Endothelial cell of umbilical vein (primary cell): ENCODE data around the gene DDHD1. TPM values are rescaled to one million over a fixed set of nuclear protein-coding genes. Genes with fewer than 3 reads are reported as not detected.

Source experiments
- BruUV-seq: library from RNA; stranded (reverse); fragments of 400-500 nt; replicated peaks from 2 replicates; lab custom pipeline; 2021; lab: Mats Ljungman, UMichigan
- CTCF ChIA-PET: fragments of 300-600, 350-600 bp; sonication (Branson Sonifier 250); formaldehyde crosslinking; loops from one replicate; lab custom pipeline; 2021; ENCODE audit warnings: antibody characterized with exemption, inconsistent platforms; lab: Charles Lee
- POLR2A ChIA-PET: fragments of 300-600, 350-600 bp; sonication (Branson Sonifier 250); formaldehyde crosslinking; loops from one replicate; lab custom pipeline; 2021; ENCODE audit warnings: antibody characterized with exemption, inconsistent platforms; lab: Charles Lee
- DNase-seq: peaks from one replicate; pipeline ENCODE4 v3.0.0-alpha.2; 2011; ENCODE audit warnings: low read depth, low spot score
- FAIRE-seq: peaks from 2 replicates; lab custom pipeline; 2011; peaks lifted over from hg19 to GRCh38; lab: Jason Lieb, UNC
- H2AFZ ChIP-seq: 2 replicates; pipeline ENCODE4 v1.6.0; 2012; ENCODE audit warnings: low read depth, low read length, control low read depth, inconsistent platforms
- H3K27ac ChIP-seq: 2 replicates; pipeline ENCODE4 v1.5.1; 2011; ENCODE audit warnings: low read depth, mild to moderate bottlenecking, control low read depth, low read length, moderate library complexity; ENCODE audit not compliant: insufficient read depth
- H3K27me3 ChIP-seq, 2 experiments: 2 replicates each; pipeline versions ENCODE4 v1.6.0 to v1.6.1; 2011; ENCODE audit warnings: low read length in 2 of 2, mixed read lengths in 1 of 2; ENCODE audit not compliant: control insufficient read depth in 2 of 2, insufficient read depth in 2 of 2
- H3K36me3 ChIP-seq, 2 experiments: 2 replicates in 1 of 2; 3 replicates in 1 of 2; pipeline ENCODE4 v1.5.1; 2011; ENCODE audit warnings: low read length in 2 of 2, mild to moderate bottlenecking in 1 of 2, moderate library complexity in 1 of 2; ENCODE audit not compliant: control insufficient read depth in 2 of 2, insufficient read depth in 2 of 2; ENCODE audit errors: extremely low read depth in 1 of 2
- H3K4me1 ChIP-seq: 3 replicates; pipeline ENCODE4 v1.5.1; 2011; ENCODE audit warnings: mild to moderate bottlenecking, low read length; ENCODE audit not compliant: control insufficient read depth, insufficient read depth; ENCODE audit errors: extremely low read depth
- H3K4me2 ChIP-seq: 2 replicates; pipeline ENCODE4 v1.6.1; 2011; ENCODE audit warnings: low read length, control low read depth, mixed read lengths; ENCODE audit not compliant: insufficient read depth
- H3K4me3 ChIP-seq, 3 experiments: fragments of 200-600 bp in 1 of 3; sonication (generic), shearing (Covaris generic) in 1 of 3; replicated peaks in 1 of 3; 2 replicates each; pipeline ENCODE4 v1.5.1; 2011 to 2016; ENCODE audit warnings: control low read depth in 3 of 3, low read length in 3 of 3, mild to moderate bottlenecking in 2 of 3, inconsistent platforms in 1 of 3, low read depth in 1 of 3, moderate library complexity in 1 of 3; ENCODE audit not compliant: insufficient read depth in 1 of 3
- H3K79me2 ChIP-seq: 2 replicates; pipeline ENCODE4 v1.6.0; 2012; ENCODE audit warnings: low read length, inconsistent platforms; ENCODE audit not compliant: control insufficient read depth, insufficient read depth
- H3K9ac ChIP-seq: replicated peaks from 2 replicates; pipeline ENCODE3; 2011; ENCODE audit warnings: low read length, control low read depth; ENCODE audit not compliant: insufficient read depth; ENCODE audit errors: extremely low read depth
- H3K9me1 ChIP-seq: replicated peaks from 3 replicates; pipeline ENCODE4 v1.6.0; 2011; ENCODE audit warnings: mild to moderate bottlenecking, low read length; ENCODE audit not compliant: control insufficient read depth, insufficient read depth; ENCODE audit errors: extremely low read depth
- H3K9me3 ChIP-seq: replicated peaks from 2 replicates; pipeline ENCODE4 v1.5.1; 2012; ENCODE audit warnings: low read length, inconsistent platforms; ENCODE audit not compliant: control insufficient read depth, insufficient read depth
- H4K20me1 ChIP-seq: replicated peaks from 2 replicates; pipeline ENCODE3; 2011; ENCODE audit warnings: mild to moderate bottlenecking, low read length; ENCODE audit not compliant: control insufficient read depth, insufficient read depth; ENCODE audit errors: extremely low read depth
- EZH2 ChIP-seq: IDR thresholded peaks from 2 replicates; pipeline ENCODE4 v1.6.1; 2012; ENCODE audit warnings: borderline replicate concordance, low read depth, mild to moderate bottlenecking, moderate library complexity, low read length, inconsistent platforms; ENCODE audit not compliant: severe bottlenecking
- FOS ChIP-seq: IDR thresholded peaks from 2 replicates; pipeline ENCODE4 v1.6.1; 2011; ENCODE audit warnings: mild to moderate bottlenecking, low read length, moderate library complexity, borderline replicate concordance; ENCODE audit not compliant: insufficient read depth
- GATA2 ChIP-seq: IDR thresholded peaks from 2 replicates; pipeline ENCODE4 v1.7.0; 2011; ENCODE audit warnings: low read depth, mild to moderate bottlenecking, moderate library complexity, mixed read lengths, low read length; ENCODE audit not compliant: insufficient read length, insufficient read depth
- JUN ChIP-seq: IDR thresholded peaks from 2 replicates; pipeline ENCODE4 v1.6.1; 2011; ENCODE audit warnings: borderline replicate concordance, low read depth; ENCODE audit not compliant: insufficient read length, insufficient read depth
- MYC ChIP-seq: IDR thresholded peaks from one replicate; pipeline ENCODE4 v1.6.1; 2011; ENCODE audit warnings: mild to moderate bottlenecking, low read depth, low read length
- POLR2A ChIP-seq: IDR thresholded peaks from 2 replicates; pipeline ENCODE4 v1.6.1; 2012; ENCODE audit warnings: low read depth, mild to moderate bottlenecking, control low read depth, low read length
- POLR2AphosphoS5 ChIP-seq: IDR thresholded peaks from 2 replicates; pipeline ENCODE4 v1.6.1; 2012; ENCODE audit warnings: low read depth, mild to moderate bottlenecking, control low read depth, low read length, moderate library complexity; ENCODE audit not compliant: insufficient read depth
- dilution Hi-C: fragments of 300-500 bp; cut with MboI; formaldehyde crosslinking; loops from one replicate; pipeline ENCODE4 v1.15.0; 2019; ENCODE audit warnings: low sequenced_read_pairs; ENCODE audit not compliant: extremely low pct_ligation_motif_present
- intact Hi-C: fragments of 100-400 bp; cut with micrococcal nuclease; formaldehyde crosslinking; loops from one replicate; pipeline ENCODE4 v1.10.0; 2022
- polyA plus RNA-seq, 4 experiments: library from polyadenylated mRNA; depleted of rRNA in 3 of 4; stranded (reverse) in 3 of 4; unstranded in 1 of 4; fragments of >200 nt; gene quantifications; 2 replicates each; pipeline versions ENCODE4 v1.2.1 to v1.2.3, GENCODE V29; 2011 to 2012; ENCODE audit warnings: missing spikeins in 1 of 4
- total RNA-seq: library from RNA; stranded (reverse); gene quantifications from 2 replicates; pipeline ENCODE4 v1.2.3, GENCODE V29; 2021
- TF ChIP-seq, protein P1 (sequence below): IDR thresholded peaks from 2 replicates; pipeline ENCODE4 v1.6.1; 2011; ENCODE audit not compliant: insufficient read depth, insufficient read length
- TF ChIP-seq, protein P2 (sequence below), 2 donors: IDR thresholded peaks; 1 replicate in 1 of 2; 2 replicates in 1 of 2; pipeline ENCODE4 v1.5.1; 2011; ENCODE audit warnings: low read length in 2 of 2, mild to moderate bottlenecking in 2 of 2, moderate library complexity in 2 of 2, control low read depth in 1 of 2, inconsistent platforms in 1 of 2, low read depth in 1 of 2; ENCODE audit not compliant: insufficient read depth in 1 of 2; ENCODE audit errors: extremely low read depth in 1 of 2

DDHD1 gene
- total and polyA plus RNA-seq, 2 donors (not counting 3 experiments of a cell fraction or from before 2014, with no cell fraction given), result 2.7 to 12.4 TPM

GRCh38 chr14:52987514-52987913 lies 165.6 kb downstream of the DDHD1 start:
- TF ChIP-seq, protein P1, sequence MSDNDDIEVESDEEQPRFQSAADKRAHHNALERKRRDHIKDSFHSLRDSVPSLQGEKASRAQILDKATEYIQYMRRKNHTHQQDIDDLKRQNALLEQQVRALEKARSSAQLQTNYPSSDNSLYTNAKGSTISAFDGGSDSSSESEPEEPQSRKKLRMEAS, result no peak
- TF ChIP-seq POLR2AphosphoS5, result no peak
- no peak for TF ChIP-seq FOS
- TF ChIP-seq, protein P2, sequence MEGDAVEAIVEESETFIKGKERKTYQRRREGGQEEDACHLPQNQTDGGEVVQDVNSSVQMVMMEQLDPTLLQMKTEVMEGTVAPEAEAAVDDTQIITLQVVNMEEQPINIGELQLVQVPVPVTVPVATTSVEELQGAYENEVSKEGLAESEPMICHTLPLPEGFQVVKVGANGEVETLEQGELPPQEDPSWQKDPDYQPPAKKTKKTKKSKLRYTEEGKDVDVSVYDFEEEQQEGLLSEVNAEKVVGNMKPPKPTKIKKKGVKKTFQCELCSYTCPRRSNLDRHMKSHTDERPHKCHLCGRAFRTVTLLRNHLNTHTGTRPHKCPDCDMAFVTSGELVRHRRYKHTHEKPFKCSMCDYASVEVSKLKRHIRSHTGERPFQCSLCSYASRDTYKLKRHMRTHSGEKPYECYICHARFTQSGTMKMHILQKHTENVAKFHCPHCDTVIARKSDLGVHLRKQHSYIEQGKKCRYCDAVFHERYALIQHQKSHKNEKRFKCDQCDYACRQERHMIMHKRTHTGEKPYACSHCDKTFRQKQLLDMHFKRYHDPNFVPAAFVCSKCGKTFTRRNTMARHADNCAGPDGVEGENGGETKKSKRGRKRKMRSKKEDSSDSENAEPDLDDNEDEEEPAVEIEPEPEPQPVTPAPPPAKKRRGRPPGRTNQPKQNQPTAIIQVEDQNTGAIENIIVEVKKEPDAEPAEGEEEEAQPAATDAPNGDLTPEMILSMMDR (IDR thresholded peaks at IDR 0.05; ENCODE audit: extremely low read depth in 1 of 2, insufficient read depth in 1 of 2, low read depth in 1 of 2, low read length in 2 of 2), result no peak
- TF ChIP-seq GATA2, result no peak
- no peaks in the 10 kb centered on the region for H3K9me3 ChIP-seq
- intact Hi-C loops, result no loop called here
- no peak overlapping the region for H3K9ac ChIP-seq
- H3K27me3 ChIP-seq, result peaks cover 0 to 3% of the 10 kb centered on the region in 2 experiments
- no peak overlapping the region for H3K27ac ChIP-seq
- BruUV-seq, result no TSS peak
- dilution Hi-C loops, result no loop called here
- H3K9me1 ChIP-seq, result no peaks in the 10 kb centered on the region
- POLR2A ChIA-PET, result no interaction called here
- no peaks in the 10 kb centered on the region for H3K36me3 ChIP-seq
- H3K4me3 ChIP-seq, result no peak overlapping the region
- no peak overlapping the region for H3K4me2 ChIP-seq
- H4K20me1 ChIP-seq, result no peaks in the 10 kb centered on the region
- CTCF ChIA-PET, result no interaction called here
- DNase-seq, result no peak
- H2AFZ ChIP-seq, result no peak overlapping the region
- FAIRE-seq, result no peak
- H3K4me1 ChIP-seq, result no peaks in the 10 kb centered on the region
- no peaks in the 10 kb centered on the region for H3K79me2 ChIP-seq

DNA sequence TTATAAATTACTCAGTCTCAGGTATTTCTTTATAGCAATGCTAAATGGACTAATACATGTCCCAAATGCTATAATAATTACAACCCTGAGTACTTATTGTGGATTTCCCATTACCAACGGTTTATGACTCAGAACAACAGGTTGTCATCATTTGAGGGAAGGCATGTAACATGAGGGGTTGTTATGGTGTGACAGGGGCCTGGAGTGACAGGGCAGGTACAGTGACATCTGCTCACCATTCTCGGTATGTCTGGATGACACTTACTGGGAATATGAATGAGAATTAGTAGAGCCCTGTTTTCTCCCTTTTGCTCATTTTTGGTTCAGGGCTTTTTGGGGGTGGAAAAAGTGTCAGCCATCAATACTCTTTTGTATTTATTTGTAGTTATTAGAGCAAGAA lies 166.1 kb downstream of the DDHD1 start:
- dilution Hi-C loops, result no loop called here
- H3K27ac ChIP-seq, result no peak overlapping the region
- no TSS peak for BruUV-seq
- no peak for FAIRE-seq
- intact Hi-C loops, result no loop called here
- no peaks in the 10 kb centered on the region for H3K36me3 ChIP-seq
- TF ChIP-seq POLR2A (no peak), FOS (no peak), JUN (no peak), GATA2 (no peak), EZH2 (no peak), POLR2AphosphoS5 (no peak), MYC (no peak)
- TF ChIP-seq, protein P2 (IDR thresholded peaks at IDR 0.05; ENCODE audit: extremely low read depth in 1 of 2, insufficient read depth in 1 of 2, low read depth in 1 of 2, low read length in 2 of 2), result no peak
- TF ChIP-seq, protein P1, result no peak
- H4K20me1 ChIP-seq, result no peaks in the 10 kb centered on the region
- no peaks in the 10 kb centered on the region for H3K9me1 ChIP-seq
- ChIA-PET POLR2A (no interaction called here), CTCF (no interaction called here)
- no peaks in the 10 kb centered on the region for H3K9me3 ChIP-seq
- no peak overlapping the region for H3K9ac ChIP-seq
- H3K4me3 ChIP-seq, result no peak overlapping the region
- no peak overlapping the region for H3K4me2 ChIP-seq
- H3K27me3 ChIP-seq, result peaks cover 0 to 3% of the 10 kb centered on the region in 2 experiments
- no peaks in the 10 kb centered on the region for H3K4me1 ChIP-seq
- H3K79me2 ChIP-seq, result no peaks in the 10 kb centered on the region
- no peak for DNase-seq
- no peak overlapping the region for H2AFZ ChIP-seq
